HG03196 (cell line): Measurements from ENCODE around the gene HDAC11.
"Not testable (repeated sequence)": the region's sequence is repeated elsewhere in the genome, so short reads cannot be mapped to it uniquely, and the experiment has no call there.

Experiments
- ATAC-seq: cut with Tn5 transposase; IDR thresholded peaks from one replicate; pipeline ENCODE4 v1.9.1; 2021; ENCODE audit not compliant: unreplicated experiment

Gene HDAC11

GRCh38 chr3:13506680-13507079 lies 26.6 kb downstream of the HDAC11 start:
- no peak for ATAC-seq

DNA sequence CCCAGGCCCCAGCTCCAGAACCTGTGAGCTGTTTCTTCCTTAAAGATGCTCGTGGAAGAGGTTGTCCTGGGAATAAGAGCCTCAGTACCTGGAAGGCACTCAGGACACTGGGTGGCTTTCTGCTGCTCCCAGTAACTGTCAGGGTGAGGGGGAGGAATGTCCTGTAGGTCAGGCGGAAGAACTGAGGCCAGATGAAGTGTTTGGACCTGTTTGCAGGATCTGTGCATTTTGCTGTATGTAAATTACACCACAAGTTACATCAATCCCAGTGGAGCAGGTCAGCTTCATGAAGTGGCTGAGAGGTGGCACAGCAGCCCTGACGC lies 27.1 kb downstream of the HDAC11 start:
- no peak for ATAC-seq

DNA sequence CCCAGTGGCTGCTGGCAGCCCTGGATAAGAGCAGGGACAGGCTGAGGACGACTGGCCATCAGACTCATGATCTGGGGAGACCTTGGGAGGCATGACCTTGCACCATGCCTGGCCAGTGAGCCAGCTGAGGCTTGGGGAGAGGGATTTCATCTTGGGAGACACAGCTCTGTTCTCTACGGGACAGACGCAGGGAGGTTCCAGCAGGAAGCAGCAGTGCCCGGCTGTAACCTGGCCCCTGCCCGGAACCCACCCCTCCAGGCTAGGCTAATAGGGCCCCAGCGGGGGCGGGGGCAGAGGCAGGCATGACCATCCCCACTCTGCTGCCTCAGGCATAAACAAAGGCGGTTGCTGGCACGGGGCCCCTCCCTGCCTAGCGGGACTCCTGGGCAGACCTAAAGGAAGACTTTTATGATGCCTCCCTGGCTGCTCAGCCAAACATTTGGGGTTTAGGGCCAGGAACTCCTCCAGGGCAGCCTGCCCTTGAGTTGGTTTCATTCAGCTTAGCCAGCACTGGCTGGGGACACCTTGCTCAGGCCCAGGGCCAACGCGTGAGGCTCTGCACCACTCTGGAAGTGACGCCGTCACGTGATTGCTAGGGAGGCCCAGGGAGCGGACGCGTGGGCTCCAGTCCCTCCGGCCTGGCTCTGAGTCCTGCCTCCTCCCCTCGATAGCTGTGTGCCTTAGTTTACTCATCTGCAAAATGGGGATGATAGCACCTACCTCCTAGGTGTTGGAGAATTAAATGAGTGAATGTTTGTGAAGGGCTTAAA lies 27.6 kb downstream of the HDAC11 start:
- ATAC-seq: no peak

DNA sequence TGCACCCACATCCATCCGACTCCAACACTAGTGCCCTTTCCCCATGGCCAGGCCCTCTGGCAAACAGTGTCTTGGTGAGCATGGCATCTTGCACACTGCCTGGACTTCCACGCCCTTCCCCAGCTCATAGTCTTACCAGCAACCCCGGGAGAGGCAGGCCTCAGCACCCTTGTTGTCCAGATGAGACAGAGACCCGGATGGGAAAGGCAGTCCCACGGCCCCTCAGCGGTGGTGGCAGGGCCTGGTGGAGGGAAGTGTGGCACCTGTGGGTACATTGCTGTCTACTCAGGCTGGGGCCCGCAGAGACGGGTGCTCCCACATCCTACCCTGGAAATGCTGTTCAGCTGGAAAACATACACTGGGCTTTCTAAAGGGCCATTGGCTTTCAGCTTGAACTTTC lies 28.4 kb downstream of the HDAC11 start:
- ATAC-seq: no peak

GRCh38 chr3:13509059-13509815 lies 29.1 kb downstream of the HDAC11 start:
- no peak for ATAC-seq

DNA sequence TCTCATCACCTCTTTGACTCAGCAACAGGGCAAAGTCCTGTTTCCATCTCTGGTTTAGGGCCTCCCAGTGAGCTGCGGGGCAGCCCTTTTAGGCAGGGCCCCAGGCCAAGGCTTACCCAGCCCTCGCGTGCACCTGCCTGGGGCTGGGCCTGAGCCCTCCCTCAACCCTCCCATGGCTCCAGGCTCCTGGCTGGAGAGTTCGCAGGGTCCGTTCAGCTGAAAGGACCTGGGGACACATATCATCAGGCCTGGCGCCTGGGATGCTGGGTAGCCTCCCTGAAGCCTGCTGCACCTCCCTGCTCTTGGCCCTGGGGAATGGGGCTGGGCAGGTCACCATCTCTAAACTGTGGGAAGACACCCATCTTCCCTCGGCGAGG lies 29.7 kb downstream of the HDAC11 start:
- ATAC-seq: no peak

GRCh38 chr3:13512451-13512850 lies 32.3 kb downstream of the HDAC11 start:
- ATAC-seq: no peak

DNA sequence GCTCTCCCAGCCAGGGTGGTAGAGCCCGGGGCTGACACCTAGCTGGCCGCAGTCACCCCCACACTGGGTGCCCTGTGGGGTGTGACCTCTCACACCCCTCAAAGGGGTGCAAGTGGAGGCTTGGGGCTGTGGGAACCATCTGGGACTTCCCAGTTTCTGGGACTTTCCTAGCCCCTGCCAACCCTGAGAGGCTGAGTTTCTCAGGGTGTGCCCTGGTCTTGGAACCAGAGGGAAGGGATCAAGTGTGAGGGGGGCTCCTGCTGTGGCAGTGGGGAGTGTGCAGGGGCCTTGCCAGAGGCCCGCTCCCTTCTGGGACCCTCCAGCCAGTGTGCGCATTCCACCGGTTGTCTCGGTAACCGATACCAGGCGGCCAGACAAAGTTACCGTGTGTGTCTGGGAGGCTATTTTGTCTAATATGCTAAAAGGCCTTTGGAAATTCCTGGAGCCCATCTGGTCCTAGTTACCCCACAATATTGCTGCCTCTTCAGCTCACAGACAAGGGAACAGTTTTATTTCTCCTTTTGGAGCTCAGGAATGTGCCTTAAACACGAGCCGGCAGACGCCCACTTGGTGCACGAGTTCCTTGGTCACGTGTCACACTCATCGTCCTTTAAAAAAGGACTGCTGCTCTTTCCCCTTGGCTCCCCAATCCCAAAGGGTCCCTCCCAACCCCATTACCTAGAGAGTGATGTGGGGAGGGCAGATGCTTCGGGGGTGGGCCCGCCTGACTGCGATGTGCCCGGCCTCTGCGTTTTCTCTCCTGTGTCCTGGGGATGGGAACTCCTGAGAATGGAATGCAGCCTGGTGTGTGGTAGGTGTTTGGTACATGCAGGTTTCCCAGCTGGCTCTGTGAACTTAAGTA lies 33.2 kb downstream of the HDAC11 start:
- no peak for ATAC-seq

DNA sequence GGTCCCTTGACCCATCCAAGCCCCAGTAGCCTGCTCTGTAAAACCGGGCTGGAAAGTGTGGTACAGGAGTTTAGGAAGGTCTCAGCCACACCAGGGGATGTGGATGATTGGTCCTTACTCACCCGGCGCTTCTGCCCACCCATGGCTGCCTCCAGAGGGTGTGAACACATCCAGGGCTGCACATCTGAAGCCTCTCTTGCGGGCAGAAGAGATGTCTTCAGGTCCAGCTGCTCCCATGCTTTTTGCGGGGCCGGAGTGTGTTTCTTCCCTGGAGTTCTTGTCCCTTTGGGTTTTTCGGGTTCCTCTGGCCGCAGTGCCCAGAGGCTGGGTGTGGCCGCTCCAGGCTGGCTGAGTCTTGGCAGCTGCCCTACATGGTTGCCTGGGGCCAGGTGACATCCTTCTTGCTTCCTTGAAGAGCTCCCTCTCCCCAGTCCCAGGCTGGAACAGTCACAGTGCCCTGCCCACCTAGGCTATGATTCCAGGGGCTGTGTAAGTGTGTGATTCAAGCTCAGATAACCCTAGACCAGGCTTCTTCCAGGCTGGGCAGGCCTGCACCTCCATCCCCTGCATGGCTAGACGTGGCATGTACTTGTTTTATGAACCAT lies 33.9 kb downstream of the HDAC11 start:
- no peak for ATAC-seq

DNA sequence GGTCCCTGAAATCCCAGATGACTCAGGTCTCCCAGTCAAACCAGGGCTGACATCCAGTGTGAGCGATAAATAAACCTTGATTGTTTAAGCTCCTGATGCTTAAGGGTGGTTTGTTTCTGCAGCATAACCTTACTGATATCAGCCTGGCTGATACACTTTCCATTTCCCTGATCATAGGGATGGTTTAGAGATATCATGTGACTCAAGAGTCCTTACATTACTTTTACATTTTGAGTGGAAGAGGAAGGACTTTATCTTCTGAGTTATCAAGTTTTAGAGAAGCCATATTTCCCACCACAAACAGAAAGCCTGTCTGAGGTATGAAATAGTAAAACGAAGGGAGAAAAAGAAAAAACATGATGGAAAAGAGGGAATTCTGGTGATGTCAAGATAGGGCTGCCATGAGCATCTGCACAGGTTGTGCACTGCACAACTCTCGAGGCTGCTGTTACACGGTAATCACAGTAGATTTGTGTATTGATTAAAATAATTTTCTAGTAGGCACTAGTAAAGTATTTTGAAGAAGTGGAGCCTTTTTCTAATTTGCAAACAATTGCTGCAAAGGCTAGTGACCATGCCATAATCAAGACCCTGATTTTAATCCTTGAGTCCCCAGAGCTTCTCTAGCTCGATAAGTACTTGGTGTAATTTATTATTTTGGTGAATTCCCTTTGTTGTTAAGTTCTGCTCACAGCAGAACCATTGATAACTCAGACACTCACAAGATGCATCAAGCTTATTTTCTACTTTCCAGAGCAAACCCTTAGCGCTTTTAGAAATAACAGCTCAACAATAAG lies 34.7 kb downstream of the HDAC11 start:
- ATAC-seq: no peak

GRCh38 chr3:13515786-13516759 lies 36.0 kb downstream of the HDAC11 start:
- ATAC-seq: no peak

DNA sequence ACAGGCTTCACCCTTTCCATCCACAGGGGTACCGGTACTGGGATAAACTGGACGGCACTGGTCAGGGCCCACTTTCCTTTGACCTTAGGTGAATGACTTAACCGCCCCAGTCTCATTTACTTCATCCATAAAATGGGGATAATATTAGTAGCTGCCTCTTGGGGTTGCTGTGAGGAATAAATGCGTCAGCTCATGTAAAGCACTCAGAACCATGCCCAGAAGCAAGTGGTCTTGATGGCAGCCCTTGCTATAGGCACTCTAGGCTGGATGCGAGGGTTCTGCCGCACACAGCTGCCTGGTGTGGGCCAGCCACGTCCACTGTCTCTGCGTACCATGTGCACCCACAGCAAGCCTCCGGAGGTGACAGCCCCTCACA lies 36.6 kb downstream of the HDAC11 start:
- no peak for ATAC-seq

GRCh38 chr3:13517253-13517977 lies 37.3 kb downstream of the HDAC11 start:
- no peak for ATAC-seq

DNA sequence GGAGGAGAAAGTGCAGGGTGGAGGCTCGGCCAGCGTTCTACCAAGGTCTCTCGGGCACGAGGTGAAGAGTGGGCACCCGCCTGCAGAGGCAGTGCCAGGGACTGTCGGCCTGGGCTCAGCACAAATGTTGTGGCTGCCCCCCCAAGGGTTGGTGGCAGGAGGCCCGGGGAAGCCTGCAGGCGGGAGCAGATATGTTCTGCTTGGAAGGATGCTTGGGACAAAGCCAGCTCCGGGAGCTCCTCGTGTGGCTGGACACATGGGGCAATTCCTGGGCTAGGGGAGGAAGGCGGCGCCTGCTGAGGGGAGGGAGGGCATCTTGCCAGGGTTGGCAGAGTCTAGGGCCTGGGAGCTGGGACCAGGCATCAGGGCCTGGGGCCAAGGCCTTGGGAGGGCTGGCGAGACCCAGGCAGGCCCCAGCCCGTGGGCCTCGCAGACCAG lies 38.4 kb downstream of the HDAC11 start:
- ATAC-seq: no peak

DNA sequence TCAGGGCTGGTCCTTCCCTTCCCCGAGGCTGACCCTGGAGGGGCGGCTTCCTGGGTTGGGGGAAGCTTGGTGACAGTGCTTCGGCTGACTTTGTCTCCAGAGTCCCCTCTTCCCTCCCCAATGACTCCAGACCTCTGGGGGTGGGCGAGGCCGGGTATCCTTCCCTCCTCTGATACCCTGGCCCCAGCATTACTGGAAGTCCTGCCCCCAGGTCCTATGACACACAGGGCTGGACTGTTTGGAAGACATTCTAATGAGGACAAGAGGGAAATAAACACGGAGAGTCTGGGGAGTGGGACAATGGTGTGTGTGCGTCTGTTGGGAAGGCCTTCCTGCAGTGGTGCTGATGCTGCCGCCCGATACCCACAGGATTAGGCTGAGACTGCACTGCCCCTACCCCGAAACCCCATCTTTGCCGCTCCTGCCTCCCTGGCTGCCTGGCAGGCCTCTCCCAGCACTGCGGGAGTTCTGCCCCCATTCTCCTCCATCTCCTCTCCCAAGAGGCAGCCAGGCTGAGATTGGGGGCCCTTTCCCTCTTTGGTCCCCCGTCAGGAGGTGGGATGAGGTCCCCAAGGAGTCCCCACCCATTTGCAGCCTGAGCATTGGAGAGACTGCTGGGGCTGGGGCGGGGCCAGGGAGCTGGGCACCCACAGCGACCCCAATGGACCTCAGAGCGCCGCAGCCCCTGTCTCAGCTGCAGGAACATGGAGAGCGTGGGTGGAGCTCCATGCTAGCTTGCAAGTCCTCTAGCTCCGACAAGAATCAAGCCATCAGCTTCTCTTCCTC lies 39.1 kb downstream of the HDAC11 start:
- ATAC-seq: no peak

DNA sequence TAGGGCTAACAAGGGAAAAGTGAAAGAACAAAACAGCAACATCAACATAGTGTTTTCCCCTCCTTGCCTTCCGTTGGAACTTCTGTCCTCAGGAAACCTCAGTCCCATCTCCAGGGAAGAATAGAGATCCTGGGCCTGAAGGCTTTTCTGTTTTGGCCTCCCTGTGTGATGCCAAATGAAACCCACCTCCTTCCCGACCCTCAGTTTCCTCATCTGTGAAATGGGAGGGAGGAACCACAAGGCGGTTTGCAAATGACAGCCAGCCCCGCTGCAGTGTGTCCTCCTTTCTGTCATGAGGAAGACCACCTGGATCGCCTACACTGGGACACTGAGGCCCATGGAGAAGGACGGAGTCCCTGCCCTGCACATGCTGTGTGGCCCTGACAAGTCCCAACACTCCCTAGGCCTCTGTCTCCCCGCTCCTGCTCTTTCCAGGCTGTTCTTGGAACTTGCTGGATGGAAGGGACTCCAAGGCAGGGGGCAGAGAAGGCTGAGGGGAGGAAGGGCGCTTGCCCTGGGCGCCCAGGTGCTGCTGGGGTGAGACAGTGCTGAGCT lies 40.3 kb downstream of the HDAC11 start:
- ATAC-seq: no peak

GRCh38 chr3:13521309-13521708 lies 41.2 kb downstream of the HDAC11 start:
- ATAC-seq: no peak

- ATAC-seq: not testable (repeated sequence)
Observed at GRCh38 chr3:13521749-13522148, 41.6 kb downstream of the HDAC11 start.
